ENCODE data around the gene PCNX1.
"Not testable (repeated sequence)": the region's sequence is repeated elsewhere in the genome, so short reads cannot be mapped to it uniquely, and the experiment has no call there.

PCNX1 gene

GRCh38 chr14:70942342-70942706 is 35.1 kb downstream of the PCNX1 start:
- Histone ChIP-seq H3K9me2 (replicated peaks; ENCODE audit: insufficient read depth, low read length) (no peaks in the 10 kb centered on the region), H3K36me3 (ENCODE audit: low read length) (peaks cover 3% of the 10 kb centered on the region; the same call in 1 of the 2 replicates), H2AFZ (ENCODE audit: low read depth, low read length, severe bottlenecking) (no peak overlapping the region), H3K9ac (ENCODE audit: low read length) (no peak overlapping the region), H3F3A (ENCODE audit: insufficient read depth) (no peaks in the 10 kb centered on the region), H3K4me3 (ENCODE audit: insufficient read depth, low read length, poor library complexity, severe bottlenecking) (no peak overlapping the region), H3K27ac (ENCODE audit: low read depth, low read length) (no peak overlapping the region), H4K20me1 (ENCODE audit: low read depth, low read length) (no peaks in the 10 kb centered on the region), H3K79me2 (ENCODE audit: insufficient read depth, low read length) (peaks cover 7% of the 10 kb centered on the region), H3K27me3 (ENCODE audit: low read length) (no peaks in the 10 kb centered on the region), H3K9me3 (ENCODE audit: insufficient read depth, low read length) (peaks cover 17% of the 10 kb centered on the region; the same call in 1 of the 2 replicates), H3K4me2 (ENCODE audit: low read depth, low read length, poor library complexity, severe bottlenecking) (no peak overlapping the region)
- TF ChIP-seq CTCF (IDR thresholded peaks at IDR 0.05; ENCODE audit: insufficient read depth, low read length, poor library complexity, severe bottlenecking) (no peak), EZH2phosphoT487 (conservative IDR thresholded peaks at IDR 0.05; ENCODE audit: low read length) (no peak)

GRCh38 chr14:70942721-70943120 is 35.5 kb downstream of the PCNX1 start:
- not testable (repeated sequence) for H3K79me2 ChIP-seq (ENCODE audit: insufficient read depth, low read length)
- H3K9me3 ChIP-seq (ENCODE audit: insufficient read depth, low read length), result peaks cover 17% of the 10 kb centered on the region; the same call in 1 of the 2 replicates

GRCh38 chr14:70943838-70944237 is 36.6 kb downstream of the PCNX1 start:
- no peaks in the 10 kb centered on the region for H3K9me2 ChIP-seq (replicated peaks; ENCODE audit: insufficient read depth, low read length)
- TF ChIP-seq CTCF (IDR thresholded peaks at IDR 0.05; ENCODE audit: insufficient read depth, low read length, poor library complexity, severe bottlenecking), result no peak
- no peak for TF ChIP-seq EZH2phosphoT487 (conservative IDR thresholded peaks at IDR 0.05; ENCODE audit: low read length)
- H3K27me3 ChIP-seq (ENCODE audit: low read length), result no peaks in the 10 kb centered on the region
- peaks cover 3% of the 10 kb centered on the region; the same call in 1 of the 2 replicates for H3K36me3 ChIP-seq (ENCODE audit: low read length)
- H3K79me2 ChIP-seq (ENCODE audit: insufficient read depth, low read length), result peaks cover 7% of the 10 kb centered on the region
- no peaks in the 10 kb centered on the region for H3F3A ChIP-seq (ENCODE audit: insufficient read depth)
- H3K4me3 ChIP-seq (ENCODE audit: insufficient read depth, low read length, poor library complexity, severe bottlenecking), result no peak overlapping the region
- no peak overlapping the region for H3K27ac ChIP-seq (ENCODE audit: low read depth, low read length)
- no peak overlapping the region for H3K9ac ChIP-seq (ENCODE audit: low read length)
- H3K4me2 ChIP-seq (ENCODE audit: low read depth, low read length, poor library complexity, severe bottlenecking), result no peak overlapping the region
- no peak overlapping the region for H2AFZ ChIP-seq (ENCODE audit: low read depth, low read length, severe bottlenecking)
- H4K20me1 ChIP-seq (ENCODE audit: low read depth, low read length), result no peaks in the 10 kb centered on the region
- peaks cover 17% of the 10 kb centered on the region; the same call in 1 of the 2 replicates for H3K9me3 ChIP-seq (ENCODE audit: insufficient read depth, low read length)

More at GRCh38 chr14:70942721-70943120, 35.5 kb downstream of the PCNX1 start:
- not testable (repeated sequence) for H3K36me3 ChIP-seq (ENCODE audit: low read length); H4K20me1 ChIP-seq (ENCODE audit: low read depth, low read length); H3K4me2 ChIP-seq (ENCODE audit: low read depth, low read length, poor library complexity, severe bottlenecking); H3K4me3 ChIP-seq (ENCODE audit: insufficient read depth, low read length, poor library complexity, severe bottlenecking); H3K27me3 ChIP-seq (ENCODE audit: low read length); H3K9me2 ChIP-seq (replicated peaks; ENCODE audit: insufficient read depth, low read length); H3K9ac ChIP-seq (ENCODE audit: low read length); H3F3A ChIP-seq (ENCODE audit: insufficient read depth); H3K27ac ChIP-seq (ENCODE audit: low read depth, low read length); H2AFZ ChIP-seq (ENCODE audit: low read depth, low read length, severe bottlenecking)

- H3K27me3 ChIP-seq (ENCODE audit: low read length), result no peaks in the 10 kb centered on the region
- peaks cover 7% of the 10 kb centered on the region for H3K79me2 ChIP-seq (ENCODE audit: insufficient read depth, low read length)
- no peaks in the 10 kb centered on the region for H3K9me2 ChIP-seq (replicated peaks; ENCODE audit: insufficient read depth, low read length)
- H3K4me3 ChIP-seq (ENCODE audit: insufficient read depth, low read length, poor library complexity, severe bottlenecking), result no peak overlapping the region
- no peak overlapping the region for H2AFZ ChIP-seq (ENCODE audit: low read depth, low read length, severe bottlenecking)
- no peak overlapping the region for H3K27ac ChIP-seq (ENCODE audit: low read depth, low read length)
- TF ChIP-seq EZH2phosphoT487 (conservative IDR thresholded peaks at IDR 0.05; ENCODE audit: low read length) (no peak), CTCF (IDR thresholded peaks at IDR 0.05; ENCODE audit: insufficient read depth, low read length, poor library complexity, severe bottlenecking) (no peak)
- no peak overlapping the region for H3K9ac ChIP-seq (ENCODE audit: low read length)
- H4K20me1 ChIP-seq (ENCODE audit: low read depth, low read length), result no peaks in the 10 kb centered on the region
- H3K36me3 ChIP-seq (ENCODE audit: low read length), result peaks cover 21% of the 10 kb centered on the region; the same call in 1 of the 2 replicates
- 0 out of 2 replicates have a peak, but pooled peaks cover 8% of the 10 kb centered on the region for H3F3A ChIP-seq (ENCODE audit: insufficient read depth)
- H3K4me2 ChIP-seq (ENCODE audit: low read depth, low read length, poor library complexity, severe bottlenecking), result no peak overlapping the region
- H3K9me3 ChIP-seq (ENCODE audit: insufficient read depth, low read length), result peaks cover 17% of the 10 kb centered on the region; the same call in 1 of the 2 replicates
Measured at GRCh38 chr14:70947739-70948138, 40.5 kb downstream of the PCNX1 start.

Measured in SU-DHL-6 (cell line).